ENCODE measurements around the gene LRP8. TPM values are rescaled to one million over a fixed set of nuclear protein-coding genes. Genes with fewer than 3 reads are reported as not detected.
A peak's percentile ranks its signal among the peaks of the same experiment; 100 is the strongest.

Gene LRP8
- total and polyA plus RNA-seq, 2 of the 13 experiments (the other 11 are each of a cell fraction or from before 2014, with no cell fraction given): 17.3 to 17.4 TPM

GRCh38 chr1:53326598-53327181, 1.2 kb downstream of the LRP8 start:
- DNase-seq (ENCODE audit: low spot score) (no peak), ATAC-seq (peak; percentile 69), FAIRE-seq (no peak)
- Histone ChIP-seq H3K27me3 (ENCODE audit: control insufficient read depth in 1 of 2, insufficient read depth in 2 of 2, low read length in 2 of 2) (peaks cover 0 to 21% of the 10 kb centered on the region in 2 experiments; a peak in 4 of 5 replicates), H2AFZ (ENCODE audit: low read length) (no peak overlapping the region), H3K27ac (ENCODE audit: extremely low read length, insufficient read depth, low read length) (peak overlapping the region; percentile 91), H3K36me3 (replicated peaks in 1 of 2; ENCODE audit: control insufficient read depth in 1 of 2, insufficient read depth in 2 of 2, low read length in 2 of 2) (peaks cover 6 to 30% of the 10 kb centered on the region in 2 experiments; a peak in 4 of 5 replicates), H3K4me3 (replicated peaks in 1 of 3; ENCODE audit: insufficient read depth in 1 of 3, low read depth in 2 of 3, low read length in 3 of 3) (peak overlapping the region; percentile 76 to 88 (median 84)), H3K4me2 (ENCODE audit: low read depth, low read length) (peak overlapping the region; percentile 90), H3K4me1 (ENCODE audit: insufficient read depth, low read length) (peaks cover 25% of the 10 kb centered on the region), H4K20me1 (ENCODE audit: insufficient read depth, low read length) (no peaks in the 10 kb centered on the region), H3K9ac (ENCODE audit: insufficient read depth, low read depth, low read length) (peak overlapping the region; percentile 82), H3K9me3 (ENCODE audit: low read length) (no peaks in the 10 kb centered on the region), H3K79me2 (ENCODE audit: insufficient read depth, low read length) (peaks cover 21% of the 10 kb centered on the region)
- POLR2A ChIA-PET: no interaction called here
- intact Hi-C loops (cut with micrococcal nuclease; ENCODE audit: unreplicated experiment) (no loop called here), in situ Hi-C loops (cut with HindIII; ENCODE audit: extremely low pct_ligation_motif_present, low pct_unique_long_range_greater_than_20kb) (no loop called here)
- WGBS (ENCODE audit: low lambda C conversion rate): 0% methylated on average over 5 of the region's 53 CpGs
- BruUV-seq (replicated peaks): TSS peak; percentile 99
- CTCF ChIA-PET (ENCODE audit: low intra/inter-chr PET ratio, low total read pairs): no interaction called here
- TF ChIP-seq MIER2 (CRISPR knock-in tag; IDR thresholded peaks at IDR 0.05) (no peak), ZNF703 (CRISPR knock-in tag; IDR thresholded peaks at IDR 0.05; ENCODE audit: borderline replicate concordance) (no peak), ZNF225 (CRISPR knock-in tag; IDR thresholded peaks at IDR 0.05) (0 out of 2 replicates have a peak, but pooled peaks have one; percentile 20), SRSF9 (IDR thresholded peaks at IDR 0.05; ENCODE audit: borderline replicate concordance, insufficient read depth, low read depth, low read length, poor library complexity, severe bottlenecking) (no peak), SMARCE1 (IDR thresholded peaks at IDR 0.05; ENCODE audit: borderline replicate concordance) (no peak), MAF1 (CRISPR knock-in tag; IDR thresholded peaks at IDR 0.05; ENCODE audit: borderline replicate concordance) (0 out of 2 replicates have a peak, but pooled peaks have one; percentile 52), MAX (IDR thresholded peaks at IDR 0.05) (peak; percentile 90), ATF7 (IDR thresholded peaks at IDR 0.05) (no peak), ATF7 (CRISPR knock-in tag; IDR thresholded peaks at IDR 0.05) (no peak), POLR2G (IDR thresholded peaks at IDR 0.05; ENCODE audit: low read depth, low read length) (peak; percentile 36; the same call in 1 of the 2 replicates), ZNF362 (CRISPR knock-in tag; IDR thresholded peaks at IDR 0.05; ENCODE audit: borderline replicate concordance) (no peak), SMAD3 (CRISPR knock-in tag; IDR thresholded peaks at IDR 0.05) (no peak), ZBTB10 (CRISPR knock-in tag; IDR thresholded peaks at IDR 0.05; ENCODE audit: borderline replicate concordance) (0 out of 2 replicates have a peak, but pooled peaks have one; percentile 18), EHMT2 (IDR thresholded peaks at IDR 0.05; ENCODE audit: borderline replicate concordance, low read depth, low read length) (no peak), NAIF1 (CRISPR knock-in tag; IDR thresholded peaks at IDR 0.05; ENCODE audit: borderline replicate concordance) (no peak), MEIS2 (CRISPR knock-in tag; IDR thresholded peaks at IDR 0.05) (0 out of 2 replicates have a peak, but pooled peaks have one; percentile 71), TERF1 (CRISPR knock-in tag; IDR thresholded peaks at IDR 0.05) (no peak), ZNF619 (CRISPR knock-in tag; IDR thresholded peaks at IDR 0.05) (0 out of 2 replicates have a peak, but pooled peaks have one; percentile 41), HOXA5 (CRISPR knock-in tag; IDR thresholded peaks at IDR 0.05) (peak; percentile 82; the same call in 1 of the 2 replicates), HNRNPLL (IDR thresholded peaks at IDR 0.05; ENCODE audit: low read depth, low read length, poor library complexity, severe bottlenecking) (peak; percentile 13)
